Type B pancreatic cell (in vitro differentiated cells): ENCODE data around the gene CYP26C1. TPM values are rescaled to one million over a fixed set of nuclear protein-coding genes. Genes with fewer than 3 reads are reported as not detected.

Experiments used
- DNase-seq: peaks from one replicate; pipeline ENCODE4 v3.0.0; 2021; ENCODE audit warnings: mixed read lengths; ENCODE audit not compliant: unreplicated experiment; ENCODE audit errors: extremely low spot score
- H3K27ac Mint-ChIP-seq: 2 replicates; pipeline ENCODE4 v1.8.0; 2021; ENCODE audit warnings: mild to moderate bottlenecking, mixed read lengths
- H3K27me3 Mint-ChIP-seq: 2 replicates; pipeline ENCODE4 v1.8.0; 2021; ENCODE audit warnings: mixed read lengths
- H3K36me3 Mint-ChIP-seq: 2 replicates; pipeline ENCODE4 v1.8.0; 2021; ENCODE audit warnings: mixed read lengths
- H3K4me1 Mint-ChIP-seq: one replicate; pipeline ENCODE4 v1.8.0; 2021; ENCODE audit warnings: mixed read lengths; ENCODE audit not compliant: unreplicated experiment
- H3K4me3 Mint-ChIP-seq: 2 replicates; pipeline ENCODE4 v1.8.0; 2021; ENCODE audit warnings: mild to moderate bottlenecking, mixed read lengths
- H3K9me3 Mint-ChIP-seq: 2 replicates; pipeline ENCODE4 v1.8.0; 2021; ENCODE audit warnings: mixed read lengths
- total RNA-seq: library from RNA; stranded (reverse); gene quantifications from 2 replicates; pipeline ENCODE4 v1.2.1, GENCODE V29; 2021; ENCODE audit warnings: low replicate concordance
- TF ChIP-seq, protein P1 (sequence below): fragments of 200-600 bp; sonication (generic); conservative IDR thresholded peaks from 2 replicates; pipeline ENCODE4 v1.5.0; 2021; ENCODE audit warnings: antibody characterized with exemption, mild to moderate bottlenecking

The CYP26C1 gene
- total RNA-seq, 1 donor from 2014 or later, result not detected

DNA sequence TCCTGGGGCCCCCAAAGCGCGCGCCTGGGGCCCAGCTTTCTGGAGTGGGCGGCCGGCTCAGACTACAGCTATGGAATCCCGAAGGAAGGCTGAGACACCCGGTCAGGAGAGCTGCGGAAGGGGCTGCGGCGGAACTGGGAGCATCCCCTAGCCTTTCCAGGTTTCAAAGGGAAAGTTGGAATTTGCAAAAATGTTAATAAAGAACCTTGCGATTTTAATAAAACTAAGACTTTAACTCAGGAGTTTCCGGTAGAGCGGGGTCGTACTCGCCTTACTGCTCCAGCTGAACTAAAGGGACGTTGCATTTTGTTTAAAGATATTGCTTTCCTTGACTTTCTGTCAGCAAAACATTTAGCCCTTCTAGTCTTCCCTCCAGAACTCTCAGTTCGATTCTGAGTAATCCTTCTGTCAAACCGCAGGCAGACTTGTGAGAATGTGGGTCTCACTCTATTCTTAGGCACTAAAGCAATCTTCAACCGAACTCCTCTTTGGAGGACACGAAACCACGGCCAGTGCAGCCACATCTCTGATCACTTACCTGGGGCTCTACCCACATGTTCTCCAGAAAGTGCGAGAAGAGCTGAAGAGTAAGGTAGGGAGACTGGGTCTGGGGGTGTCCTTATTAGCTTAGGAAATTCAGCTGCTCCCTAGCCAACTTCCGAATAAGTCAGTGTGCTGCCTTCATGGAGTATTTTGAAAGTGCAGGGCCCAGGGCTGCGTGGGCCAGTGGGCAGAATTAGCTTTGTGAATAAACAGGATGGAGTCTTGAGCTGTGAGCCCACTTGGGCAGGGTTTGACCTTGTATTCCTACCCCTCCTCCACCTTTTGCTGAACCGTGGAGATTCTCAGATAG lies 15.0 kb downstream of the CYP26C1 start:
- H3K27me3 Mint-ChIP-seq, result peaks cover 88% of the 10 kb centered on the region
- peak overlapping the region; percentile 84 for H3K4me3 Mint-ChIP-seq
- H3K36me3 Mint-ChIP-seq, result no peaks in the 10 kb centered on the region
- peaks cover 36% of the 10 kb centered on the region for H3K4me1 Mint-ChIP-seq
- no peak for DNase-seq
- no peaks in the 10 kb centered on the region for H3K9me3 Mint-ChIP-seq
- H3K27ac Mint-ChIP-seq, result no peak overlapping the region
- TF ChIP-seq, protein P1, sequence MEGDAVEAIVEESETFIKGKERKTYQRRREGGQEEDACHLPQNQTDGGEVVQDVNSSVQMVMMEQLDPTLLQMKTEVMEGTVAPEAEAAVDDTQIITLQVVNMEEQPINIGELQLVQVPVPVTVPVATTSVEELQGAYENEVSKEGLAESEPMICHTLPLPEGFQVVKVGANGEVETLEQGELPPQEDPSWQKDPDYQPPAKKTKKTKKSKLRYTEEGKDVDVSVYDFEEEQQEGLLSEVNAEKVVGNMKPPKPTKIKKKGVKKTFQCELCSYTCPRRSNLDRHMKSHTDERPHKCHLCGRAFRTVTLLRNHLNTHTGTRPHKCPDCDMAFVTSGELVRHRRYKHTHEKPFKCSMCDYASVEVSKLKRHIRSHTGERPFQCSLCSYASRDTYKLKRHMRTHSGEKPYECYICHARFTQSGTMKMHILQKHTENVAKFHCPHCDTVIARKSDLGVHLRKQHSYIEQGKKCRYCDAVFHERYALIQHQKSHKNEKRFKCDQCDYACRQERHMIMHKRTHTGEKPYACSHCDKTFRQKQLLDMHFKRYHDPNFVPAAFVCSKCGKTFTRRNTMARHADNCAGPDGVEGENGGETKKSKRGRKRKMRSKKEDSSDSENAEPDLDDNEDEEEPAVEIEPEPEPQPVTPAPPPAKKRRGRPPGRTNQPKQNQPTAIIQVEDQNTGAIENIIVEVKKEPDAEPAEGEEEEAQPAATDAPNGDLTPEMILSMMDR, result no peak

DNA sequence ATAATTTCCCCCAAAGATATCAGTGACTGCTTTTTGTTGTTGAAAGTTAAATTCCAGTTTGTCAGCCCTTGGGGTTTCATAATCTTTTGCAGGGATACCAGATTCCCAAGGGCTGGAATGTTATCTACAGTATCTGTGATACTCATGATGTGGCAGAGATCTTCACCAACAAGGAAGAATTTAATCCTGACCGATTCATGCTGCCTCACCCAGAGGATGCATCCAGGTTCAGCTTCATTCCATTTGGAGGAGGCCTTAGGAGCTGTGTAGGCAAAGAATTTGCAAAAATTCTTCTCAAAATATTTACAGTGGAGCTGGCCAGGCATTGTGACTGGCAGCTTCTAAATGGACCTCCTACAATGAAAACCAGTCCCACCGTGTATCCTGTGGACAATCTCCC lies 16.3 kb downstream of the CYP26C1 start:
- H3K27ac Mint-ChIP-seq, result no peak overlapping the region
- no peak for DNase-seq
- H3K4me3 Mint-ChIP-seq, result peak overlapping the region; percentile 24
- peaks cover 87% of the 10 kb centered on the region for H3K27me3 Mint-ChIP-seq
- TF ChIP-seq, protein P1, result no peak
- H3K4me1 Mint-ChIP-seq, result peaks cover 29% of the 10 kb centered on the region
- no peaks in the 10 kb centered on the region for H3K36me3 Mint-ChIP-seq
- H3K9me3 Mint-ChIP-seq, result no peaks in the 10 kb centered on the region

DNA sequence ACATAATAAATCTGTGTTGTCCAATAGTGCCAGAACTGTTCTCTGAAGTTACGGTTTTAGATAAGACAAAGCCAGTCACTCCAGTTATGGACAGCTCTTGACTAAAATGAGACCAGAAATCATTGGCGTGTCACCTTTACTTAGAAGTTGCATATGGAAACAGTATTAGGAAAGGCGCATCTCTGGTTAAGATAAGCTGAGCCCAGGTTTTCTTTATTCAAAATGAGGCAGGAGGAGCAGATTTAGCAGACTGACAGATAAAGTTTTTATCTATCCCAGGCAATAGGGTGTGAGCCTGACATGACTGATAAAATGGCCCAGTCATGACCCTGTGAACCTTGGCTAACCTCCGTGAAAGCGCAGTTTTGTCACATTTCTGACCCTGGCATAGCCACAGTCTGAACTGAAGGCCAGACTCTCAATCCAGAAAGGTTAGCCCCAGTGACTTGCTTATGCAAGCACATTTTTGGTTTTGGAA lies 17.3 kb downstream of the CYP26C1 start:
- peaks cover 25% of the 10 kb centered on the region for H3K4me1 Mint-ChIP-seq
- H3K36me3 Mint-ChIP-seq, result no peaks in the 10 kb centered on the region
- H3K4me3 Mint-ChIP-seq, result no peak overlapping the region
- peak; percentile 22 for DNase-seq
- TF ChIP-seq, protein P1, result no peak
- no peak overlapping the region for H3K27ac Mint-ChIP-seq
- H3K27me3 Mint-ChIP-seq, result peaks cover 82% of the 10 kb centered on the region
- H3K9me3 Mint-ChIP-seq, result no peaks in the 10 kb centered on the region

DNA sequence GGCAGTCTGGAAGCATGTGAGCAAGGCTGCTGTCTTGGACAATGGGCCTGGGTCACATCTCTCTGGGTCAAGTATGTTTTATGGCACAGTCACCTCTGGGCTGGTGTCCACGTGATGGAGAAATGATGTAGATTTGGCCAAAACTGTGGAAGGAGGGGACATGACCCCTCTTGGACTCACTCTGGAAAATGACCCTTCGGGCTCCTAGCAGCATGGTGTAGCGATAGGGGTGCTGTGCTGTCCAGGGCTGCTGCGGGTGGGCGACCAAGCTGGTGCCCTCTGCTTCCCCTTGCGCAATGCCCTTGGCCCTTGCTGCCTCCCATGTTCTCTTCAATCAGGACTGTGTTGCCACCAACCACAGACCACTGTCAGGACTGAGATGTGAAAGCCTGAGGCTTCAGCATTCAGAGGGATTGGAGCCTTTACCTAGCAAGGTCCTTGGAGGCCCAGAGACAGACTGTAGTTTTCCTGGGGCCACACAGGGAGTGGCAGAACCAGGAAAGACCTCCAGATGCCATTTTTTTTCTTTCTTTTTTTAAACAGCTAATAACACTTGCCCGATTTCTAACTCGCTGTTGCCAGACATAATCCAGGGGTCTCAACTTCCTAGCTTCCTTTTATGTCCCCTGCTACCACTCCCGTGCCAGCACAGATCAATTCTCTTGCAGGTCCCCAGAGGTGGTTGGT lies 19.2 kb downstream of the CYP26C1 start:
- H3K27me3 Mint-ChIP-seq, result peaks cover 76% of the 10 kb centered on the region
- no peak overlapping the region for H3K4me3 Mint-ChIP-seq
- DNase-seq, result peak; percentile 51

DNA sequence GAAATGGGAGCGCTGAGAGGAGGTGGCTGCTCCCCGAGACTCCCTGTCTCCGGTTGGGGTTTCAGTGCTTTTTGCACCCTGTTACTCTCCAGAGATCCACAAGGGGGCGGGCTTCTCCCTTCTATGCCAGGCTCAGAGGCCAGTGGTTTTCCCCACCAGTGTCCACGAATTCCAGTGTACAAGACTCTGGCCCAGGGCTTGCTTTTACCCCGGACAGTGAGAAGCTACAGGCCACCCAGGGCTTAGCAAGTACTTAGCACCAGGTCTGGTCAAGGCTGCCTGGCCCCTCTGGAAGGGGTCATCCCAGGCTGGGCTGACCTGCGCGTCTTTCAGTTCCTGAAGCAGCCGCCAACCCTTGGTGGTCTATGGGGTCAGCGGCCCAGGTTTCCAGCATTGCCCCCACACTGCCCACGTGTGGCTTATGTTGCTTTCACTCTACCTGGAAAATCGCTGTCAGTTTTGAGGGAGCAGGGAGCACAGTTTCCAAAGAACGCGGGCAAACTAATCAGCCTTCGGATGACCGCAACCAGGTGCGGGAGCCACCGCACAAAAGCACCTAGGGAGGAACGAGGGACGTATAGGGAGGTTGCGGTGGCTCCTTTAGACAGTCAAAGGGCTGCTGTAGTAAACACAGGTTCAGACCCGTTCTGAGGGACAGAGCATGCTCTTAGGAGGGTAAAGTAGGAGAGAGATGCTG lies 19.9 kb downstream of the CYP26C1 start:
- peak; percentile 70 for DNase-seq
- H3K27me3 Mint-ChIP-seq, result peaks cover 69% of the 10 kb centered on the region
- no peaks in the 10 kb centered on the region for H3K36me3 Mint-ChIP-seq
- H3K4me1 Mint-ChIP-seq, result peaks cover 14% of the 10 kb centered on the region
- H3K9me3 Mint-ChIP-seq, result no peaks in the 10 kb centered on the region
- TF ChIP-seq, protein P1, result peak; percentile 91
- no peak overlapping the region for H3K27ac Mint-ChIP-seq
- H3K4me3 Mint-ChIP-seq, result no peak overlapping the region

More for the DNA sequence above, 19.2 kb downstream of the CYP26C1 start:
- TF ChIP-seq, protein P1, result no peak
- H3K4me1 Mint-ChIP-seq, result peaks cover 20% of the 10 kb centered on the region
- no peaks in the 10 kb centered on the region for H3K36me3 Mint-ChIP-seq
- no peaks in the 10 kb centered on the region for H3K9me3 Mint-ChIP-seq
- no peak overlapping the region for H3K27ac Mint-ChIP-seq
